NK-92 treated with Interleukin-12 subunit alpha and Interleukin-12 subunit beta, amount 100 ng/mL, for 24 hours (cell line): ENCODE measurements around the gene ACY1.

Experiments used
- DNase-seq: peaks from one replicate; lab custom pipeline; 2025; lab: John Stamatoyannopoulos, UW

Gene ACY1

DNA sequence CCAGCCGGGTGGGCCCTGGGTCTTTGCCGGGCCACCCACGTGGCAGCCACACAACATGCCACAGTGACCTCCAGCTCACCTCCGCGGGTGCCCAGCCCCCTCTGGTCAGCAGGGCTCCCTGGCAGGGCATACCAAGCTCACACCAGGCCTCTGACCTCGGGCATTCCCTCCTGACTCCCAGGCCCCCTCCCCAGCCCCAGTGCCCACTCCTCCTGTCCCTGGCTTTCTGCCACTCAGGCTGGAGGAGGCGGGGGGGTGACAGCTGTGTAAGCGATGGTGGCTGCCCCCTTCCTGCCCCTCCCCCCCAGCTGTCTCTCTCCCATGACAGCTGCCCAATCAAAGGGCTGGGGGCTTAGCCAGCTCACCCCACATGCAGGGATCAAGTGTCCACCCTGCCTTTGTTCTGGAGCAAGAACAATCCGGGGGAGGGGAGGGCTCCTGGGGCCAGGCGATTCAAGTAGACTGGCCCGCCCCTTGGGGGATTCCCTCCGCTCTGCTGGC is 19.3 kb upstream of the ACY1 start:
- DNase-seq: no peak

DNA sequence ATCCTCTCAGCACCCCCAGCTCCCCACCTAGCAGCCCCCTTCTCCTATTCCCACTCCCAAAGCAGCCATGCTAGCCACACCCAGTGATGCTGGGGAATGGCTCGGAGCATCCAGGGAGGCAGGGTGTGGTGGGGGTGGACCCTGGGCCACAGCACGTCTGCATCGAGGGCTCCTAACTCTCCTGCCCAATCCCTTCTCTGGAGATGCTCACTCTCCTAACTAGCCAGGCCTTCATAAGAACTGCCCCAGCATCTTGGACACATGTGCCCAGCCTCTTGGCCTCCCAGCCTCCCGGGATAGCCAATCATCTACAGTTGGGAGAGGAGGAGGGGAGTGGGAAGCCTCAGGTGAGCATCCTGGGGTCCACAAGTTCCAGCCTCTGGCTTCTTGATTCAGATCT is 18.8 kb upstream of the ACY1 start:
- DNase-seq: no peak

DNA sequence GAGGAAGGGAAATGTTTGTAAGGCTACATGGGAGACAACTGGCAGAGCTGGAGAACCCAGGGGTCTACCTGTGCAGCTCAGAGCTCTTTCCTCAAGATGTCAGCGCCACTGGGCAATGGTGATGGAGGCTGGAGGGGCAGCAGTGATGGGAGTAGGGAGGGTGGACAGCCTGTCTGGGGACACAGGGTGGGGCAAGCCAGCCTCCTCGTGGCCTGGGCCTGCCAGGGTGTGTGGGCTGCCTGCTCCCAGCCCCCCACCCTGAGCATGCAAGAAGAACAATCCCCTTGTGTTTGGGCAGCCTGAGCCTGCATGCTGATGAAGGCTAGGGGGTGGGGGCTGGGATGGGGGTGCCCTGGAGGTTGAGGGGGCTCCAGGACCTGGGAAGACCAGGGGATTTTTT is 17.3 kb upstream of the ACY1 start:
- no peak for DNase-seq

DNA sequence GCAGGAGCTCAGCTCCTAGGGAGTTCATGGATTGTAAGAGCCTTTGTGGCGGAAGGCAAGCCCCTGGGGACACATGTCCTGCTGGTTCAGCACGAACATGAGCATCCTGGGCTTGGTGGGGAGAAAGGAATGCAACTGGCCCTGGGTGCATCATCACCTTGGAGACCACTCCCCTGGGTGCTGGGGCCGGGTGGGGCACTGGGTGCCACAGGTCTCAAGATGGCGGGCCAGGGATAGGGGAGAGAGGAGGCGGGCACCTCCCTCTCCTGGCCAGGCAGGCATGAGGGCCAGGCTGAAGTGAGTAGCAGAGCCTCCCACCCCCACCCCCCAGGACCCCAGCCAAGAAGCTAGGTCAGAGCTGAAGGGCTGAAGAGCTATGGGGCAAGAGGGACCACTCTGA is 16.8 kb upstream of the ACY1 start:
- DNase-seq: no peak

DNA sequence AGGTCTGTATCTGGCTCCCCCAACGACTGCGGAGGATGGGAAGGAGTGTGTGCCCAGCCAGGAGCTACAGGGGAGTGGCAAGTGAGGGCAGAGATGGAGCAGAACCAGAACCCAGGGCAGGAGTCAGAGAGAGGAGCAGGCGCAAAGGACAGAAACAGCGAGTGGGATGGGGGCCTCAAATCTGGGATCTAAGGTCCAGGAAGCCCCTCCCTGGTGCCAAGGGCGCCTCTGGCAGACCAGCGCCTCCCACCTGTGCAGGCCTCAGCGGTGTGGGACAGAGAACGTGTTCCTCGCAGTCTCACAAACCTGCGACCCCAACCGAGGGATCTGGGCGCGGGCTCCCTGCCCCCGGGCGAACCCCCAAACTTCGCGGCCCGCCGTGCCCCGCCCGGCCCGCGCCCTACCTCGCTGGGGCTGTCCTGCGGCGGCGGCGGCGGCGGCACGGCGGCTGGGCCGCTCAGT is 16.4 kb upstream of the ACY1 start:
- no peak for DNase-seq

DNA sequence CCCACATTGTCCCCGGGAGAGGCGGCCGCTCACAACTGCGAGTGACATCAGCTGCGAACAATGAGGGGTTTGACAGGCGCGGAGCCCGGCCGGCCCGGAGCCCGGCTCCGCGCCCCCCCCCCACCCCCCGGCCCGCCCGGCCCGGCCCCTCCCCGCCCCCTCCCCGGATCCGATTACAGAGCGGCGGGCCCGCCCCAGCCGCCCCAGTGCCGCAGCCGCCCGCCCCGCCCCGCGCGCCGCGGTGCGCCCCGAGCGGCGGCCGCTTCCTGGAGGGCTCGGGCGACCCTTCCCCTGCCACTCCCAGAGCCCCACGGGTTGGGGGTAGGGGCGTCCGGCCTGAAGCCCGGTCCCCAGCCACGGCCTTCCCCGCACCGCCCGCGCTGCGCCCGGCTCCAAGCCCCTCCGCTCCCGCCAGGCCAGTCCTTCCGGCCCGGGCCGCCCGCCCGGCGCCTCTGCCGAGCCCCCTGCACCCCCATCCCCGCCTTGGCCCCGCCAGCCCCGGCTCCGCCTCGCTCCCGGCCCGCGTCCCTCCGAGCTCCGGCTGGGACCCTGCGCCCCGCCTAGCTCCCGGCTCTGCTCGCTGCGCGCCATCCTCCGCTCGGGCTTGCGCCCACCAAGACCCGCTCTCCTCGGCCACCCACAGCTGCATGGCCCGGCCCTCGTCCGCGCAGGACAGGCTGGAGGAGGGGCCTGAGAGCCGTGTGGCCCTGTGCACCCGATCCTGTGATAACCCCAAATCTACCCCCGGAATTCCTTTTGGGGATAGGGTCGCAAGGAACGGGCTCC is 15.8 kb upstream of the ACY1 start, which contains the start of gene PCBP4:
PCBP4 (minus strand) TSS at position 71 of the 786 bp plus-strand sequence. CDS start 6,214 bp downstream, outside the sequence.
- DNase-seq: no peak

DNA sequence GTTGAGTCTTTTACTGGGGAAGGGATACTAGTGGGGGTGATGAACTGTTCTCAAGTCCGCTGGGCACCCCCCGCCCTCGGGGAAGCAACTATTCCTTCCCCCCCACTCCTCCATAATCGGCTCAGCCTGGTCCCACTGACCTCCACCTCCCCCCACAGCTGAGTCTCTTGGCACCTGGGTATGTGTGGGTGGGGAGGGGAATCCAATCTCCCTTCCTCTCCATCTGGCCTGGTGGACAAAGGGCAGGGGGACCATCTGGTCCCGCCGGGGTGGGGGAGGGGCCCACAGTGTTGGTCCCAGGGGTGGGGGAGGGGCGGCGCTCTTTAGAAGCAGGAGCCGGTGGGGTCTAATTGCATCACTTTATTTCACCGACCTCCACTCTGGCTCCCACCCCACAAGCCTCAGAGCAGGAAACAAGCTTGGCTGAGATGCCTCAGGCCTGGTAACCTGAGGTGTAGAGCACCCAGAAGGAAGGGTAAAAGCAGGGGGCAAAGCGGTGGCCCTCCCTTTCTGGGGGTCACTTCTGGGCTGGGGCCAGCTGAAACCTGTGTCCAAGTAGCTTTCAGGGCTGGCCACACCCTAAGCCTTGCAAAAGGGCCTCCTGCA is 15.1 kb upstream of the ACY1 start:
- no peak for DNase-seq

DNA sequence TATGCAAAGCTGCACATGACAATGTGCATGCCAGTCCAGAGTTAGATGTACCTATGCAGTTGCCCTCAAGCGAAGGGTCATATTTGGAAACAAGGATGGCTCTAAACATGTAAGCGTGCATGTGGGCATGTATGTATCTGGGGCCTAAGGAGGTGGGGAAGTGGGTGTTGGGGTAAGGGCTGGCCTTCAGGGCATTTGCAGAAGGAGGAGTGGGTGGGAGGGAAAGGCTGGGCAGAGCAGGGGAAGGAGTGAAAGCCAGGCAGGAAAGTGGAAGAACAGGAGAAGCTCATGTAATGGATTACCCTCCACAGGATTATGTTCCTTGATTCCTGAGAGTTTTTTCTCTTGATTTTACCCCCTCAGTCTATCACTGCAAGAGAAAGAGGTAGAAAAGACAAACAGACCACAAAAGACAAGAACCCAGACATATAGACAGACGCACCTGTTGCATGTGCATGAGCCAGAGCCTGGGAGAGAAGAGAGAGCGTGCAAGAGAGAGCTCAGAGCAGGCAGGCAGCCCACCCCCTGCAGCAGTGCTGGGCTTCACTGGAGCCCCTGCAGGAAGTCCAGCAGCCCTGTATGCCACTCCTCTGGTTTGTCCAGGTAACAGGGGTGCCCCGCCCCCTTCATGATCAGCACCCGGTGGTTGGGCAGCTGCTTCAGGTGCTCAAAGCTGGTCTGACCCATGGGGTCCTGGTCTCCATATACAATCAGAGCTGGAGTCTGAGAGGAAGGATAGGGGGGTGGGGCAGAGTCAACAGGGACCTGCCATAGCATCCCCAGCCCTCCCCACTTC is 14.3 kb upstream of the ACY1 start:
- DNase-seq: no peak

DNA sequence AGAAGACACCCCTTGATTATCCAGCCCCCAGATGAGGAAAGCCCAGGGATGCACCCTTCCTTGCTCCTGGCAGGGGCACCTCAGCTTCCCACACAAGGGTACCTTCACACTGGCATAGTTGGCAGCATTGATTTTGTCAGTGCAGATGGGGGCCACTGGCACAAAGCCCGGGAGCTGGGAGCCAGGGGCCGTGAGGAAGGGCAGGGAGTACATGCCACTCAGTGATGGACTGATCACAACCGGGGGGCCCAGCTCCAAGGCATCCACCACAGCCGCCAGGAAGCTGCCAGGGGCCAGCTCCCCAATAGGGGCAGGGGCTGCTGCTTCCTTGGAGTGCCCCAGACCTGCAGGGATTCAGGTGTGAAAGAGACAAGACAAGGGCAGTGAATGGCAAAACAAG is 13.5 kb upstream of the ACY1 start:
- DNase-seq: no peak

DNA sequence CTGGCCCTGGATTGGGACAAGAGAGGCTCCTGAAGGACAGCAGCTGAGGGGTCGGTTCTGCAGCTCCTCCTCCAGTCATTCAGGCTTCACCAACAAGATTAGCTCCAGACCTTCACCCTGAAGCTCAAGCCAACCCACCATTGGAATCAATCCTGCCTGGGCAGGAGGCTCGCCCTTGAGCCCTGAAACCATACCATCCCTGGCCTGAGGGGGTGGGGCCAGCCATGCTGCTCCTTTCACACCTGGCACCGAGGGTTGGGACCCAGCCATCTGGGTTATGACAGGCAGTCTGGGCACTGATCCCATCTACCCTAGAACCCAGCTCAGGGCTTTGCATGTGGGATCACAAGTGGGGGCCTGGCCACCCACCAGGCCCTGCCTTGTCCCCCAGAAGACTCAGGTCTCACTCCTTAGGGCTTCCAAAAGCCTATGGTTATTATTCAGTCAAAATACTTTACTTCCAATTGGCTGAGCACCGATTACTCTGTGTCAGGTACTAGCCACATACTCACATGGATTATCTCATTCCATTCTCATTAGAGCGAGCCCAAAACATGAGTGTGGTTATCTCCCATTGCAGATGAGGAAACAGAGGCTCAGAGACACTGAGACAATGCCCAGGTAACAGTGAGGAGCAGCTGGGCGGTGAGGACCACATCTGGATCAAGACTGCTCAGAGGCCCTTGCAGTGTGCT is 12.6 kb upstream of the ACY1 start:
- no peak for DNase-seq

DNA sequence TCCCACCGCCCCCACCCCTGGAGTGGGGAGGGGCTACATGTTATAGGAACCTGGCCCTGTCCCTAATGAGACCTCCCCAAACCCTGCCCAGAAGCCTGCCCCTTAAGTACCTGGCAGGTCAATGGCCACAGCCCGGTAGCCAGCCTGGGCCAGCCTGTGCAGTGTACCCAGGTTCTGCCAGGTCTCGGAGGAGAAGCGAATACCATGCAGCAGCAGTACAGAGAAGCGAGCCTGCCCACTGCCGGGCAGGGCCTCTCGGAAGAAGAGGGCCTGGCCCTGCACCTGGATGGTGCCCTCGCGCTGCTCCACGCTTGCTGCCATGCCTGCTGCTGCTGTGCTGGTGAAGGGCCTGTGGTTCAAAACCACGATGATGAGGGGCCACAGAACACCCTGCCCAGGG is 12.0 kb upstream of the ACY1 start:
- DNase-seq: no peak

DNA sequence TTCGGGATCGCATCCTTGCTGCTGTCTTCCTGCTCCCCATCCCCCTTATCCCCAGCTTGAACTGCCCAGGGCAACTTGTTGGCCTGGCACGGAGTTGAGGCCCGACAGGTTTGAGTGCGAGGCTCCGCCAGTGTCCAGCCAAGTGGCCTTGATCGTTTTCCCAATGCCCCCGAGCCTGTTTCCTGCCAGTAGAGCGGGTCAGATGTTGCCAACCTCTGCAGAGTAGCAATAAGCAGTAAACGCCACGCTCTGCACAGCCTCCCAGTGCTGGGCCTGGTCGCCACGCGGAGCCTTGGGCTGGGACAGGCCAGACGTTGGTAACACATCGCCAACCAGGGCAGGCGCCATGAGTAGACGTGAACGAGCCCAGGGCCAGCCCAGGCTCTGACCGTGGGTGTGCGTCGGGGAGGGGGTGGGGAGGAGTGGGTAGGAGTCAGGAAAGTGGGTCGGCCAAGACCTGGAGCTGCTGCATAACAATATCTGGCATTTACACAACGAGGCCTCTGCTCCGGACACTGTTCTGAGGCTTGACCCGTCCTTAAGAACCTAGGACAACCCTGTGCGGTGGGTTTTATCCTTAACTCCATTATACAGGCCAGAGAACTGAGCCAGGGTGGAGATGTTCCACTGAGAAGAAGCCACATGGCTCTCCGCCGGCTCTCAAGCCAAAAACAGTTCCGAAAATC is 8.9 kb upstream of the ACY1 start:
- no peak for DNase-seq

DNA sequence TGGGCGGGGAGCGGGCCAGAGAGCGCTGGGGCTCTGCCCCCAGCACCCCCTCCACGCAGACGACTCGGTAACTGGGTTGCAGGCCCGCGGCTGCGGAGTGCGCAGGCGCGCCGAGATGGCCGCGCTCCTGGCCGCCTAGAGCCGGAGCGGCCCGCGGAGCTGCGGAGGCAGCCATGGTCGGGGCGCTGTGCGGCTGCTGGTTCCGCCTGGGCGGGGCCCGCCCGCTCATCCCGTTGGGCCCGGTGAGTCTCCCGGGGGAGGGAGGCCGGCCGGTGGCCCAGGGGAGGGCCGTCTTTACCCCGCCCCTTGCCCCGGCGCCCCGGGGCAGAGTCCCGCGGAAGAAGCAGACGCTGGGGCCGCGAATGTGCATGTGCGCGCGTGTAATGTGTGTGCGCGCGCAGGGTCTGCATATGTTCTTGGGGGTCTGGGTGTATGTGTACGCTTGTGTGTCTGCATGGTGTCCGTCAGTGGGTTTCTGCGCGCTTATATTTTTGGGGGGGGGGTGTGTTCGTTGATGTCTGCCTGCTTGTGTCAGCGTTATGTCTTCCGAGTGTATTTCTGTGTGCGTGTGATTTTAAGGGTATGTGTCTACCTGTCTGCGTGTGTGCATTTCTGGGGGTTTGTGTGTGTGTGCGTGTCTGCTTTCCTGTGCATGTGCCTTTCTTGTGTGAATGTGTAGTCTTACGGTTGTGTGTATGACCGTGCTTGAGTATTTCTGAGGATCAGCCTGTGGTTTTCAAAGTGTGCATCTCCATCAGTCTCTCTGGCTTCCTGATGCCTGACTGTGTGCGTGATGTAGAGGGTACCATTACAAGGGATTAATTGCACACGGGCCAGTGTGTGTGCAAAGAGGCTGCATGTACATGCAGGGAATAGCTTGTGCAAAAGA is 8.1 kb upstream of the ACY1 start, which contains the start of gene ABHD14A:
ABHD14A (plus strand) TSS at position 102 of the 889 bp plus-strand sequence; CDS start at position 174, 72 bp downstream.
- DNase-seq: no peak

DNA sequence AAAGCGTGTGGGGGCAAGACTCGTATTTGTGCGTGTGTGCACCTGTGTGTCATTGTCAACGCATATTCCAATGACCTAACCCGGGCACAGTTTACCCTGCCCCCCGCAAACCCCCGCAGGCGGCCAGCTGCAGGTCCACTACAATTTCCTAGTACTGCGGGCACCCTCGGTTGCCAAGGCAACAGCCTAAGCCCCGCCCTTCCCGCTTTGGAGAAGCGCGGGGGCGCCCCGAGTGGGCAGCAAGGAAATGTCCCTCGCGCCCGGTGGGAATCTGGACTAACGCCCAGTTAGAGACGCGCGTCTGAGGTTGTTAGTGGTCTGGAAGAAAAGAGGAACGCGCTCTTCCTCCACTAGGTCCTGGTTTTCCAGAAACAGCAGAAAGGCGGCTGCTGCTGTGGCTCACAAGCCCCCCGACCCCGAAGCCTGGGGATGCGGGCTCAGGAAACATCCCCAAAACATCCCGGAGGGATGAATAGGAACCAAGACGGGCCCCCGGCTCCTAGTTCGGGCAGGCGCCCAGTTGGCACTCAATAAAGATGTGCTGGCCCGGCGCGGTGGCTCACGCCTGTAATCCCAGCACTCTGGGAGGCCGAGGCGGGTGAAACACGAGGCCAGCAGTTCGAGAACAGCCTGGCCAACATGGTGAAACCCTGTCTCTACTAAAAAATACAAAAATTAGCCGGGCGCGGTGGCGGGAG is 7.3 kb upstream of the ACY1 start:
- no peak for DNase-seq

DNA sequence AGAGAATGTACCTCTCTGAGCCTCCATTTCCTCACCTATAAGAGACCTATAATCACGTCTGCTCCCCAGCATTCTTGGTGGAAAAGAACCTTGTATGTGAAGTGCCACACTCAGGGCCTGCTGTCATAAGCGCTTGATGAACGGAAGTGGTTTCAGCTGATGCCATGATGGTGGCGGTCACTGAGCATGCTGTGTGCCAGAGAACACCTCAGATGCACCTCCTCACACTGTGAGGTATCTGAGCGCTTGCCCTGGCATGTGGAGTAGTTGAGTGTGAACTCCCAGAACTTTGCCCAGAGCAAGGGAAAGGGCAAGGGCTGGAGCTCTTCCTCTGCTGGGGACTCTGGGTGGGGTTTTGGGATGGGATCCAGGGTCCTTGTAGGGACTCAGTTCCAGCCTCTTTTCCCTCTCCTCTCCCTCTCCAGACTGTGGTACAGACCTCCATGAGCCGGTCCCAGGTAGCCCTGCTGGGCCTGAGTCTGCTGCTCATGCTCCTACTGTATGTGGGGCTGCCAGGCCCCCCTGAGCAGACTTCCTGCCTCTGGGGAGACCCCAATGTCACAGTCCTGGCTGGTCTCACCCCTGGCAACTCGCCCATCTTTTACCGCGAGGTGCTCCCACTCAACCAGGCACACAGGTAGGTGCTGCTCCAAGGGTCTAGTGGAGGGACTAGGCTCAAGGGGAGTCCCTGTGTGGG is 5.7 kb upstream of the ACY1 start:
- no peak for DNase-seq

DNA sequence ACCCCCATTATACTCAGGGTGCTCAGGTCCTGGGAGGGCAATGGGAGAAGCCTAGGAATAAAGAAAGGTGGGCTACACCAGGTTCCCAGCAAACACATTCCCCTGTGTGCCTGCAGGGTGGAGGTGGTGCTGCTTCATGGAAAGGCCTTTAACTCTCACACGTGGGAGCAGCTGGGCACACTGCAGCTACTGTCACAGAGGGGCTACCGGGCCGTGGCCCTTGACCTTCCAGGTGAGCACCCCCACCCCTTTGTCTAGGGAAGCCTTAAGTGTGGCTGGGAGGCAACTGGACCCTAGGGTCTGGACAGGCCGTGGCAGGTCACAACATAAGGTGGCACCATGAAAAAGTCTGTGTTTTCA is 5.2 kb upstream of the ACY1 start:
- DNase-seq: no peak

DNA sequence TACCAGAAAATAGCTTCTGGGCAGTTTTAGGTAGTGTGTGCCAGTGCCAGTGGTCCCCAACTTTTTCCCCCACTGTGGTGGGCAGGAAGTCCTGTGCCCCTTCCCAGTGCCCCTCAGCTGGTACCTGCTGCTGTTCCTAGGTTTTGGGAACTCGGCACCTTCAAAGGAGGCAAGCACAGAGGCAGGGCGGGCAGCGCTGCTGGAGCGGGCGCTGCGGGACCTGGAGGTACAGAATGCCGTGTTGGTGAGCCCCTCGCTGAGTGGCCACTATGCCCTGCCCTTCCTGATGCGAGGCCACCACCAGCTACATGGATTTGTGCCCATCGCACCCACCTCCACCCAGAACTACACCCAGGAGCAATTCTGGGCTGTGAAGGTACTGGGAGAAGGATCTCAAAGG is 3.1 kb upstream of the ACY1 start:
- no peak for DNase-seq

DNA sequence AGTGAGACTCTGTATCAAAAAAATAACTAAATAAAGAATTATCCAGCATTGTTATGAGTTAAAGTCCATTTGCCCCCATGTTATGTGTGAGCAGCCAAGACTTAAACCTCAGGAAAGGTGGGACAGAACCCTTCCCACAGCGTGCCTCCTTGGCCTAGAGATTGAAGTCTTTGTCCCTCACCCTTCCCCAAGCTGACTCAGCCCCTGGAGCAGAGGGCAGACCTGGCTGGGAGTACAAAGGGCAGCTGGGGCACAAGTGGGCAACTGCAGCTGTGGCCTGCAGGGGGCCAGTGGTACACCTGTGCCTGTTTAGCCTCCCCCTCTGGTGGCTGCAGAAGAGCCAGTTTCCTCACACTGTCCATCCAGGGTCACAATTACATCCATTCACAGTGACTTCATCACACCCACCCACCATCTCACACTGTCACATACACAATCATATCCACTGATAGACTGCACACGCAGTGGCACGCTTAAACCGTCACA is 940 bp upstream of the ACY1 start:
- no peak for DNase-seq
